NCI-H510A (cell line): ENCODE measurements around the gene KRT84.

Experiments
- DNase-seq: peaks from one replicate; lab custom pipeline; 2025; lab: John Stamatoyannopoulos, UW

The KRT84 gene

DNA sequence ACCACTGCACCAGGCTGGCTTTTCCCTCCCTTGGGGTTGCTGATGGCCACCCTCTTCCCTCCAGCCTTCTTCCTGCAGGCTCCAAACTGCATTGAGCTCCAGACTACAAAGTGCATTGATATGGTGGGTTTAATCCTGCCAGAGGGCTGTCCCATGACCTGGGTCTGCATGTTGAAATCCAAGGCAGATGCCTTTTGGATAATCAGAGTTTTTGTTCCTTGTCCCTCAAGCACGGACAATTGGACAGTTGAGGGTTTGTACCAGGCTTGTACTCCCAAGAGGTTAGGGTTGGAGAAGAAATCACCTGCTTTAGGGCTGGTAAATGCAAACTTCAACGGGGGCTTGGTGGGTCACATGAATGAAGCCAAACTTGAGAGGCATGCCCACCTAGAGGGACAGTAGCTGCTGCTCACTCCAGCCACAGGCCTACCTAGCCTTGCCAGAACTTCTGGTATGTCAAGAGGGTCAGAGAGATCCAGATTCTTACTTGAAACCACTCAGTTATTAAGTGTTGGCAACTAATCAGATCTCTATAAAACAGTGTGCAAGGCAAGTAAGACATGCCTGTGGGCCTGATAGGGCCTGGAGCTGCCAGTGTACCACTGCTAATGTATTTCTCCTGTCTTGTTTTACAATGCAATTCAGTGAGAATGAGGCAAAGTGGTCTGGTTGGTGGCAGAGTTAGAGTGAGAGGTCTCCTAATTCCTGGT lies 42.5 kb downstream of the KRT84 start:
- no peak for DNase-seq

DNA sequence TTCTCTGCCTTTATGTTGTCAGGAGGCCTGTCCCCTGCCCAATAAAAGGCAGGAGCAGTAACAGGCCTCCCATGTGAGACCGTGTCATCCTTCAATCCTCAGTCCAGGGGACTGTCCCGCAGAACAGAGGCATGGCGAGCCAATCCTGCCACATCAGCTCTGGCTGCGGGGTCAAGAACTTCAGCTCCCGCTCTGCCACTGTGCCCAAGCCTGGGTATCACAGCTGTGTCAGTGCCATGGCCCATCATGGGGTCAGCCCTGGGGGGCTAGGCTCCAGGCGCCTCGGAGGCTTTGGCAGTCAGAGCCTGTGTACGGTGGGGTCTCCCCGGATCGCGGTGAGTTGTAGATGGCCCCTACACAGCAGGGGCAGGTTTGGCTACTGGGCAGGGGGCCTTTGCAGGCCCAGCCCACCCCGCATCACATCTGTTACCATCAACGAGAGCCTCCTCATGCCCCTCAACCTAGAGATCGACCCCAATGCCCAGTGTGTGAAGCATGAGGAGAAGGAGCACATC lies 44.3 kb downstream of the KRT84 start:
- no peak for DNase-seq

GRCh38 chr12:52338241-52338960 lies 47.1 kb downstream of the KRT84 start:
- DNase-seq = no peak

- DNase-seq = no peak
These were observed 48.4 kb downstream of the KRT84 start for GRCh38 chr12:52337054-52337453.

DNA sequence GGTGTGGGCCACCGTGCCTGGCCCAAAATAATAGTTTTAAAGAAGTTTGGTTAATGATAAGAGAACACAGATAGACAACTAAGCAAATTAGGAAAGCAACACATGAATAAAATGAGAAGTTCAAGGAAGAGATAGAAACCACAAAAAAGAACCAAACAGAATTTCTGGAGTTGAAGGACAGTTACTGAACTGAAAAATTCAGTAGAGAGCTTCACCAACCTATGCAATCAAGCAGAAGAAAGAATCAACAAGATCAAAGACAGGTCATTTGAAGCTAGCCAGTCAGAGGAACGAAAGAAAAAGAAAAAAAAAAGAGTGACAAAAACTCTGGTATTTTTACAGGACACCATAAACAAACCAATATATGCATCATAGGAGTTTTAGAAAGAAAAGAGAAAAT lies 48.8 kb downstream of the KRT84 start:
- no peak for DNase-seq

GRCh38 chr12:52335598-52336262 lies 49.7 kb downstream of the KRT84 start:
- DNase-seq = no peak

GRCh38 chr12:52334185-52334584 lies 51.3 kb downstream of the KRT84 start:
- DNase-seq = no peak

- no peak for DNase-seq
These were observed 52.1 kb downstream of the KRT84 start for GRCh38 chr12:52333321-52333720.

DNA sequence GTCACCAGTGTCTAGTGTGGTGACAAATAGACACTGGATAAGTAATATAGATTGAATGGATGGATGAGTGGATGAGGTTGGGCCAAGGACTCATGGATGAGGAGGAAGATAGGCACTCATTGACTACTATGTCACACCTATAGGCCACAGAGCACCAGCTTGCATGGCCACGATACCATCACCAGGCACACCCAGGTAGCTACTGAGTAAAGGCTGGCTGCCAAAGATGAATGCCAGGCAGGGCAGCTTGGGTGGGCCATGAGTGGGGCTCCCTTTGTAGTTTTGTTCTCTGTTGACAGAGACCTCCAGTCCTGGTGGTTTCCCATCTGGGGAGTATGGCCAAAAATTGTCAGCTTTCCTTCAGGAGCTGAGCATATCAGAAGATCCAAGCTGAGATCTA lies 53.1 kb downstream of the KRT84 start:
- DNase-seq = no peak

- no peak for DNase-seq
These were observed 53.6 kb downstream of the KRT84 start for GRCh38 chr12:52331833-52332232.

GRCh38 chr12:52331039-52331438 lies 54.4 kb downstream of the KRT84 start:
- DNase-seq = no peak

DNA sequence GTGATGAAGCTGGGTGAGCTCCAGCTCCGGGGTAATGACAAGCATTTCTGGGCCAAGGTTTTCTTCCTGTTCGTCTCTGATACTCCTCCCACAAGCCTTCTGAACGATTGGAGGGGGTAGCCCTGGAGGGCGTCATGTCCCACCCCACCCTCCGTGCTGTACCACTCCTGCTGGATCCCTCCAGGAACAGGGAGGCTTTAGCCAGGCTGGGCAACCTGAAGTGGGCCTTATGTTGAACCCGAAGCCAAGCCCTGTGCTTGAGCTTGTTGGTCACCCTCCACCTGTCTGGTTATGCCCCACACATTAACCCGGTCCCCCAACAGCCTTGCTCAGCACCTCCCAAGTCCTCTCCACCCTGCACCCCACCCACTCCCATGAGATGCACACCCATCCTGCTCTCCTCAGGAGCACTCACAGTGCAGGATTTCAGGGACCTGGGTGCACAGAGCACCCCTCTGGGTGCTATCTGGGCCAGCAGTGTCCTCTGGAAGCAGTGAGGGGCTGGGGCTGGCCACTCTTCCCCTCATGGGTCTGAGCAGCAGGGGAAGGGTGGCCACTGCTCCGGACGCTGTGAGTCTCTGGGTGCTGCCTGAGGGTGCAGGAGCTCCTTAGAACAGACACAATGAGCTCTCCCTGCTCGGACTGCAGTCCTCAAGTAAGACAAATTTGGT lies 57.5 kb downstream of the KRT84 start:
- DNase-seq = no peak
